Spleen (tissue), 7 donors: ENCODE data around the gene RASAL3.

ENCODE experiments used
- CTCF ChIP-seq, 11 experiments: fragments of 200-600 bp in 7 of 11; fragments of 450-650 bp in 4 of 11; sonication (generic) in 4 of 11; IDR thresholded peaks in 8 of 11; conservative IDR thresholded peaks in 3 of 11; 1 replicate in 7 of 11; 2 replicates in 4 of 11; pipeline versions ENCODE4 v1.4.0 to v1.8.0; 2016 to 2021; ENCODE audit warnings: antibody characterized with exemption in 11 of 11, inconsistent platforms in 4 of 11, mild to moderate bottlenecking in 1 of 11
- POLR2A ChIP-seq, 3 donors: fragments of 450-650 bp; IDR thresholded peaks; one replicate each; pipeline ENCODE4 v1.5.1; 2017; ENCODE audit warnings: antibody characterized with exemption in 3 of 3, mild to moderate bottlenecking in 1 of 3
- POLR2AphosphoS5 ChIP-seq, 3 donors: sonication (generic); formaldehyde crosslinking; IDR thresholded peaks; one replicate each; pipeline ENCODE4 v1.5.1; 2017; ENCODE audit warnings: antibody characterized with exemption in 3 of 3
- donor health status: DM: no; HTN: no; CAD: no; lungs with moderate emphysema.
- donor health status: DM: no; HTN: no; CAD: no.
- donor health status: DM: no; HTN: no; CAD: no.

GRCh38 chr19:15404097-15404779, 60.1 kb downstream of the RASAL3 start:
- TF ChIP-seq POLR2AphosphoS5 (IDR thresholded peaks at IDR 0.05) (peak; percentile 20 to 49 (median 48)), CTCF (IDR thresholded peaks at IDR 0.05 in 8 of 11, conservative IDR thresholded peaks at IDR 0.05 in 3 of 11) (no peak), POLR2A (IDR thresholded peaks at IDR 0.05) (no peak)
